Fibroblast of upper back skin (primary cell): Measurements from ENCODE around the gene SYT2.
"Not testable (repeated sequence)": the region's sequence is repeated elsewhere in the genome, so short reads cannot be mapped to it uniquely, and the experiment has no call there.

Source experiments
- DNase-seq: peaks from one replicate; pipeline ENCODE4 v3.0.0-alpha.2; 2013

Gene SYT2

DNA sequence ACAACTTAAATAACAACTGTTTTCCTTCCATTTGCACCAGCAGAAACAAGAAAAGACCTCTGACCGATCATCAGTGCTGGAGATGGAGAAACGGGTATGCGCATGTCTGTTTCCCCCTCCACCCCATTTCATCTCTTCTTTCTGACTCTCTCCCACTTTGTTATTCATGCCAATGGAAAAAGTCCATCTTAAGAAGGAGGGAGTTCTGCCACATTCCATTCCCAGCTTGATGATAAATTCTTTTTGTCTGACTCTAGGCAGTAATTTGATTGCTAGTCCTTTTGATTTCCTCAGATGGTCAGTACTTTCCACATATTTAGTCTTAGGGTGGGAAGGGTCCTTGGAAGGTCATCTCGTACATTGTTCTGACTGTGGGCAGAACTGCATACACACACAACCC lies 142.5 kb downstream of the SYT2 start:
- DNase-seq = peak; percentile 82

DNA sequence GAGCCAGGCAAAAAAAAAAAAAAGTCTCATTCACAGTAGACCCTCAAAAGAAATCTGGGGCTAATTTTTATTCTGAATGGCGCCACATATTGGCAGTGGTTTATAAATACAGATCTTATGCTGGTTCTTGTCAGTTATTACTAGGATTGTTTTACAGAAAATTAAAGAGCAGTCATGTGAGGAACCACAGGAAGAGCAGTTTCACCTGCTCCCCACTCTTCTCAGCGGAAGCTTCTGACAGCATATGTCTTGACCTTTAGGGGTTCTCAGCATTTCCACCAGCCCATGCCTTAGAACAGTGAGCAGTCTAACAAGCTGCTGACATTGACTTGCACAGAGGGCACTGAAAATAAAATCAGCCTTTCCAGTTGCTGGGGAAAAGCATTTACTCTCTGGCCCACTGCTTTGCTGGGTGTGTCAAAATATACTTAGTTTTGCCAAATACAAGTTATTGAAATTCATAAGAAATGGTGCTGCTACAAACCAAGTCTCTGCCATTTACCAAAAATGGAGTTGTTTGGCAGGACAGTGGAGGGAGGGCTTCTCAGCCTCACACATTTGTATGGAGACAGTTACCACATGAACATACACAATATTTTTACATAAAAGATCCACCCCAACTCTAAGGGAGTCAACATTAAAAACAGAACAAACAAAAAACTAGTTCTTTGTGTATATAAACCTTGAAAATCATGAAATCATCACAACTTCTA lies 144.2 kb downstream of the SYT2 start:
- DNase-seq = no peak

DNA sequence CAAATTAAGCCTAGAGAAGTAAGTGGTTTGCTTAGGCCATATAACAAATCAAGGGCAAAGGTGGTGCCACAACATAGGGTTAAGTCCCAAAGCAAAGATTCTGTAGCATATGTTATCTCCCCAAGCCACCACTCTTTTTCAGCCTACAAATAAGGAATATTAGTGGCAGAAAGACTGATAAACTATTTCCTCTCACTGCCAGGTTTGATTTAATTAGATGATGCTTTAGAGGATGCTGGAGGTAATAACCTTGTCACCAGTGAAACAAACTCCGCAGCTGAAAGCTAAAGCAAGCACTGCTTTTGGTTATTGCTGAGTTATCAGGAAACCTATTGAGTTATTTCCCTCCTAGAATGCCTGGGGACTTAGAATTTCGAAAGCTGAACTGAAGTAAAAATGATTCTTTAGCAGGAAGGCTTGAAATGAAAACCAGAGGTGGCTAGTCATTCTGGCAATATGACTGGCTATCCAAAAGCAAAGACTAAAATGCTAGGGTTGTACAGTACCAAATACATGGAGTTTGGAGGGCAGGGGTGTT lies 145.2 kb downstream of the SYT2 start:
- no peak for DNase-seq

DNA sequence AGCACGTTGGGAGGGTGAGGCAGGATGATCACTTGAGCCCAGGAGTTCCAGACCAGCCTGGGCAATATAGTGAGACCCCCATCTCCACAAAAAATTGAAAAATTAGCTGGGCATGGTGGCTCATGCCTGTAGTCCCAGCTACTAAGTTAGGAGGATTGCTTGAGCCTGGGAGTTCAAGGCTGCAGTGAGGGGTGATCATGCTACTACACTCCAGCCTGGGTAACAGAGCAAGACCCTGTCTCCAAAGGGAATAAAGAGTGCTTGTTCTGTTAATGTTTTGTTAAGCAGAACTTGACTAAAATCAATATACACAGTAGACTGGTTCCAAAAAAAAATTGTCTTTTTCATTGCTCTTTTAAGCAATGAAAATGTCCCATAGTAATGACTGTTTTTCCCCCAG lies 146.4 kb downstream of the SYT2 start:
- DNase-seq = no peak

DNA sequence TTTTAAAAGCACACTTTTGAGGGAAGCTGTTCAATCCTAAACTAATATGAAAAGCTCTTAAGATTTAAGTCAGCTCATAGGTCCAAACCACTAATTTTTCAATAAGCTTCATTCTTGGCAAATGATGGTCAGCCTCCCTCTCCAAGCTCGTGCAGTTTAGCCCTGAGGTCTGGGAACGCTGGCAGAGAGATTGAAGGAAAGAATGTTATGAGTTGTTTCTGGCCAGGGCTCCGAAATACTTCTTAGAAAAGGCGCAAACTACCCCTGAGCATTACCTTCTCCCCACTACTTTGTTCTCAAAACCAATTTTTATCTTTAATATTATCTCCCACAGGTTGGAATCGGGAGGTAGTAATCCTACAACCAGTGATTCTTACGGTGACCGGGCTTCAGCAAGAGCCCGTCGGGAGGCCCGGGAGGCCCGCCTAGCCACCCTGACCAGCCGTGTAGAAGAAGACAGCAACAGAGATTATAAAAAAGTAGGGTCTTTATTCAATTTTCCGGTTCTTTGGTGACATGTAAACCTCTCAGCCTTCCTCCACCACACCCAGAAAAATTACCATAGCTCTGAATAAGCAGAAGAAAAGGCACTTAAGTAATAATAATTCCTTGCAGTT lies 147.7 kb downstream of the SYT2 start:
- peak; percentile 69 for DNase-seq

DNA sequence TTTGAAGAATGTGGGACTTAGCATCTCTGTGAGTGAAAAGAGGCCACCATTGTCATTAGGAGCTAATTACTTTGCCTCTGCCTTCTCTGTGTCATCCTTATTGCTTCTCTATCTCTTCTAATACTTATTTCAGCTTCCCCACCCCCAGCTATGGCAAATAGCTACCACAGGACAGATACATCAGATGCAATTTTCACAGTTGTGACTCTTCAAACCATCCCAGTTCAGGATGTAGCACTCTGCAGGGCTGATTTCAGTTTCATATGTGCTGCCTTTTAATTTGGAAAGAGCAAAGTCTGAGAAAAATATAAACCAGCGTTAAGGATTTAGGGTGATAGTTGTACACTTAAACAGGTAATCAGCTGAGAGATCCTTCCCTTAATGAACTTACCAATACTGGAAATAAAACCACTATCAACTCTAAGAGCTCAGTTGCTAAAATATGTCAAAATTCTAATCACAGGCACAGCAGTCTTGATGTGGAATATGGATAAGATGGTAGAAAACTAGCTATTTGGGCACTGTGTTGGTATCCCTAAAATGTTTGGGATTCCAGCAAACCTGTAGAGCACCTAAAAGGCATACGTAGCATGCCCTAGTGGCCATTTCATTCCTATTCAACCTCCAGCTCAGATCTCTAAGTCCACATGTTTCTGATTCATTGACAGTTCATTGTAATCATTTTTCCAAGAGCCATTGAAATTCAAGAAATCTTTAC lies 148.4 kb downstream of the SYT2 start:
- DNase-seq = no peak

DNA sequence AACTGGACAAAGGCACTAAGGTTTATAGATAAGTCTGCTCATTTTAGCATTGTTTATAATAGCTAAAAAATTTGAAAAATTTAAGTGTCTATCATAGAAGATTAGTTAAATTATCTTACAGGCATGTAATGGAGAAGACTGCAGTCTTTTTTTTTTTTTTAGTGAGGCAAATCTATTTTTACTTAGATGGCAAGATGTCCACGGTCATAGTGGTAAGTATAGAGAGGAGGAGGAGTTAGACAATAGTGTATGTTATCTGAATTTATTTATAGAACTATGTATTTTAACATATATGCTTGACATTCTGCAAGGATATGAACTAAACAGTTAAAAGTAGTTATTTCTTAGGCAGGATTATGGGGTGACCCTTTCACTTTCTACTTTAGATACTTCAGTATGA lies 149.0 kb downstream of the SYT2 start:
- no peak for DNase-seq

DNA sequence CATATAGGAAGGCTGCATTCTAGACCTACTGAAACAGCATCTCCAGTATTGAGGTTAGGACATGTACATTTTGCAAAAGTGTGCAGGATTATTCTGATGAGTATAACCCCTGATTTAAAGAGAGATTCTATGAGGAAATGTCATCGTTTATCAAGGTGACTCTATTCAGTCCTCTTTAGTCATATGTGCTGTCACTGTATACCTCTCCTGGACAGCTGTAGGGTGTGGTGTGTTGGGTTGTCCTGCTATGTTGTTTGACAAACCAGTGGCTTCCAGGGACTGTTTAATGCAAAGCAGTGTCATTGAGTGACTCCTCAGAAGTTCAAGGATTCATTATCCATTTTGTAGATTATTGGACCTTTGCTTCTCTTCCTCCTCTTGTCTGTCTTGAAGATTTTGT lies 152.6 kb downstream of the SYT2 start:
- not testable (repeated sequence) for DNase-seq

DNA sequence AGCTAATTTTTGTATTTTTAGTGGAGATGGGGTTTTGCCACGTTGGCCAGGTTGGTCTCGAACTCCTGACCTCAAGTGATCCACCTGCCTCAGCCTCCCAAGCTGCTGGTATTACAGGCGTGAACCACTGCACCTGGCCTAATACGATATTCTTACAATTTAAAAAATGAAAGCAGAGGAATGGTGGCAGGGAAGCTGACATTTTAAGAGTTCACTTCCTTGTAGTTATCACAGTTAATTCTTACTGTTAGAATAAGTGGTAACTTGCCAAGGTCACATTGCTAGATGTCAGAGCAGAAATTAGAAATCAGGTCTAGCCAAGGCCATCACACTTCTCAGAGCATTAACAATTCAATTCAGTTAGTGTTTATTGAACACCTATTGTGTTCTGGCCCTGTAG lies 154.2 kb downstream of the SYT2 start:
- not testable (repeated sequence) for DNase-seq

DNA sequence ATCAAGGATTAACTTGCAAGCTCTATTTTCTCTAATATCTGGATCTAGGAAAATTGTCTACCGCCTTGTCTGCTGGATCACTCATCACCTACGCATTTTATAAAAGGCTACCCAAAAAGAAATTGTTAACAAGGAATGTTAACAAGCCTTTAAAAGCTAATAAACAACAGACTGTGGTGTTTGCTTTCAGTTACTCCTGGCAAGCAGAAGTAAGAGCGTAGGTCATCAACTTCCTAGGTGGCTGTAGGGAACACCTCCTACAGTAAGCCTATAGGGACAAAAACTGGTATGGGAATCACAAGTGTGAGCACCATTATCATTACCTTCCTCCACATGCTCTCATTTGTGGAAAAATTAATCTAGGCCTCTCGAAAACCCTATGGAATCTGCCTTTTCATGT lies 155.6 kb downstream of the SYT2 start:
- not testable (repeated sequence) for DNase-seq

DNA sequence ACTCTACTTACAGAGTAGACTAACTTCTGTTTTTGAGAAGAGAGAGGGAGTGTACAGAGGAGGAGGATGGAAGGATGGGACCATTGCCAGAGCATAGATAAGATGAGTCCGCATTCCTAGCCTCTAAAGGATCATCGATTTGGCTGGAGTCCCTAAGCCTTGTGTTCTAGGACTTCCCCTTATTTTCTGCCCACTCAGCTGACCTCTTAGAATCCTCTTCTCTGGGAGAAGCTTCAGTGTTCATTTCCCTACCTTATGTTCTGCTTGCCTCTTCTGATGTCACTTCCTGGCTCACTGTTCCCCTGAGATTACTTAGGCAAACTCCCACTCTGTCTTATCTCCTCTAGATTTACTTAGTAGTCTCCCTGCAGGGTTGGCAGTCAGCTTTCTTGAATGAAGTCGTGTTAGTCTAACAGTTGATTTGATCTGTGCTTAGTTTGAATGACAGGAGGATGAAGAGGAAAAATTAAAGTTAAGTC lies 156.7 kb downstream of the SYT2 start:
- no peak for DNase-seq

DNA sequence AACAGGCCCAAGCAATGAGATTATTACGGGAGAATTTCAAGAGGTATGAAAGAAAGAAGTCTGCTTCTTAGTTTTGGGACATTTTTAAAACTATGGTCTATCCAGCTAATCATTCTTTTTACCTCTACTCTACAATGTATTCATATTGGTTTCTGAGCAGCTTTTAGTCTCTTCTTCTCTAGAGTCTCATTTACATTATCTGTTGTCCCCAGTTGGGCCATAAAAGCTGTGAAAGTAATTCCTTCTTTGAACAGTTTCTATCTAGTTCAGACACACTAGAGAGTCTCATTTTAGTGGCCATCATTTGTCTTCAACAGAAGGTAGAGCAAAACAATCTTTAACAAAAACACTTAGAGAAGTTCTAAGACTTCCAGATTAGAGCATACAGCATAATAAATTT lies 157.2 kb downstream of the SYT2 start:
- not testable (repeated sequence) for DNase-seq

DNA sequence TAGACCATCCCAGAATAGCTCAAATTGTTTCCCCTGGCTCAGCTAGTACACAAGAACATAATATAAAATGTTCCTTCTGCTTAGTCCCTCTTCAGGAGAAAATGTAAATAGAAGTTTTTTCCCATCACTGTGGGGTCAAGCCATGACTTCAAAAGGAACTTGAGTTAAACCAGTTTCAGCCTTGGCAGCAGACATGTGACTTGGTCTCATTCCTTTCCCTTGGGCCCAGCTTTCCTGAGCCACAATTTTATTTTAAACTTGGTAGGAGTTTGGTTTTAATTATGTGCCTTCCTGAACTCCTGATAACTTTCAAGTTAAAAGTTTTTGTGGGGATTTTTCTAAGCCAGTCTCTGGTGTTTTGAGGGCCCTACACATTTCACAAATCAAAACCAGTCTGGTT lies 157.6 kb downstream of the SYT2 start:
- DNase-seq = not testable (repeated sequence)

DNA sequence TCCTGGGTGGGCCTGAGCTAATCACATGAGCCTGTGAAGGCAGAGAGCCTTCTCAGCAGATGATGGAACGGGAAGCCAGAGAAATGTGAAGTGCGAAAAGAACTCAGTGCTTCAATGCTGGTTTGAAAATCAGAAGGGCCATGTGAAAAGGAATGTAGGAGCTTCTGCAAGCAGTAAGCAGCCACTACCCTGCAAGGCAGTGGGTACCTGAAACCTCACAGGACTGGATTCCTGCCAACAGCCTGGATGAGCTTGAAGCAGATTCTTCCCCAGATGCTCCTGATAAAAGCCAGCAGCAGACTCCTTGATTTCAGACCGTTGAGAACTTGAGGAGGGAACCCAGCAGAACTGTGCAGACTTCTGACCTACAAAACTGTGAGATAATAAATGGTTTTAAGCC lies 158.6 kb downstream of the SYT2 start:
- DNase-seq = peak; percentile 62

DNA sequence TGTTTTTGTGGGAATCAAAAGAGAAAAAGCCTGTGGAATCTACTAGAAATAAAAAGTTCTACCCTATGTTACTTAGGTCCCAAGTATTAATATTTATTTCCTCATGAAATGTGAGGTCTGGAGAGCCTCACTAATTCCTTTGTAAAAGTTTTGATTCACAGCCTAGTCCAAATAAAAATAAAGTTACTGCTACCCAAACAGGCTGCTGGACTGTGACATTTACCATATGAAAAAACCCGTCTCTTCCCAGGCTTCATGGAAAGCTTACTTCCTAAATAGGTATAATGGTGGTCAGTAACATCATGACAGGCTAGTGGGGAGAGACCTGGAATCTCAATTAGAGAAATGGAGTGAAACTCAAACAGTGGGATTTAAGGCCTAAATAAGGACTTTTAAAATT lies 160.2 kb downstream of the SYT2 start:
- DNase-seq = not testable (repeated sequence)

DNA sequence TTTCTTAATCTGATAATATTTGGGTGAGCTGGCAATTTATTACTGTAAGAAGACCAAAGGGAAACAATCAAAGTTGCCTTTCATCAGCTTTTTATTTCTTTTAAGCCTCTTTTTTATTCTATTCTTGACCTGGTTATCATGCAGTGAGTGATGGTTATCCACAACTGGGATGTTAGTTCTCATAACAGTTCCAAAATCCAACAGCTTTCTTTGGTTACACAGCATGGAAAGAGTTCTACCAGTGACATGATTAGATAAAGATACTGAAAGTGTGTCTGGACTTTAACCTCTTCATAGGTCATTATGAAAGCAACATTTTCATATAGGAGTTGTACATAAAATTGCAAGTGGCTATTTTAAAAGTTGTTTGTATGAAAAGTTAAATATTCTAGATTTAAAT lies 163.0 kb downstream of the SYT2 start:
- no peak for DNase-seq

DNA sequence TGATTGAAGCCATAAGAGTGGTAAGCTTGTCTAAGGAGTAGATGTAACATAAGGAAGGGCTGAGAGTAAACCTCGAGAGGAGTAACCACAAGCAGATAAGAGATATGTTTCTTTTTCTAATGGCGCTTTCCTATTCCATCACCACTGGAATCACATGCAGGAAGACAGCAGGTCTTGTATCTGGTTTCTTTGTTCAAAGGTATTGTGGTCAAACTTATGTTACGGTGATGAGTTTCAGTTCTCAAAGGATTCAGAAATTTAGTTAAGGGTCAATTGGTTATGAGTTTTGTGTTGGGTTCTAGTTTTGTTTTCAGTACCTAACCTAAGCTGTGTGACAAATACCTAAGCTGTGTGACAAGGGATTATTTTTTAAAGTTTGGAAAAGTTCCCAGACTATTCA lies 163.5 kb downstream of the SYT2 start:
- DNase-seq = not testable (repeated sequence)

DNA sequence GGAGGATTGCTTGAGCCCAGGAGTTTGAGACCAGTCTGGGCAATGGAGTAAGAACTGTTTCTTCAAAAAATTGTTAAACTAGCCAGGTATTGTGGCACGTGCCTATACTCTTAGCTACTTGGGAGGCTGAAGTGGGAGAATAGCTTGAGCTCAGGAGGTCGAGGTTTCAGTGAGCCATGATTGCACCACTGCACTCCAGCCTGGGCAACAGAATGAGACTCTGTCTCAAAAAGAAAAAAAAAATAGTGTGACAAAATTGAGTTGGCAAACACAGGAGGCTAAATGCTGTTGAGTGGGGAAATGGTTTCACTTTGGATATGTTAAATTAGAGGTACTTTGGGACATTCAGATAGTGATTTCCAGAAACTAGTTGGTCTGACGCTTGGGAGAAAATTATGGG lies 163.9 kb downstream of the SYT2 start:
- not testable (repeated sequence) for DNase-seq

DNA sequence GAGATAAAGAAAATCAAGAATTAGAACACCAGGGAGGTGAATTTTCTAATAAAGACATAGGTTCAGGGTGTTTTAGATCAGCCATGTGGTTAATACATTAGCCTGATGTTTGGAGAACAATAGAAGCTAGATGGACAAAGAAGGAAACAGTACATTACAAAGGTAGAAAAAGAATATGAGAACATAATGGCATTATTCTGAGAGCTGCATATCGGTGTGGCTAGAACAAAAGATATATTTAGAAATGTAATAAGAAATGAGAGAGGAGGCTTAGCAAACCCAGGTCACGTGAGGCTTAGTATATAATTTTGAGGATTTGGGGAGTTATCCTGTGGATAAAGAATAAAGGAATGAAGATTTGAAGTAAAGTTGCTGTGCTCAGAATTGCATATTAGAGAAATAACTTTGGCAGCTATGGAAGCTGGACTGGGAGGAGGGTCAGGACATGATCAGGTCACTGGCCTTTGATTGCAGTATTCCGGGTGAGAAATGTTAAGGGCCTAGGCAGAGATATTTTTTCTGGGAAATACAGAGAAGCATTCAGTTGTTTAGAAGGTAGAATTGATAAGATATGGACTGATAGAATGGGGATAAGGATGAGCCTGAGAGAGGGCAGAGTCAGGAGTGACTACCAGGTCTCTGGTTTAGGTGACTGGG lies 164.5 kb downstream of the SYT2 start:
- not testable (repeated sequence) for DNase-seq

DNA sequence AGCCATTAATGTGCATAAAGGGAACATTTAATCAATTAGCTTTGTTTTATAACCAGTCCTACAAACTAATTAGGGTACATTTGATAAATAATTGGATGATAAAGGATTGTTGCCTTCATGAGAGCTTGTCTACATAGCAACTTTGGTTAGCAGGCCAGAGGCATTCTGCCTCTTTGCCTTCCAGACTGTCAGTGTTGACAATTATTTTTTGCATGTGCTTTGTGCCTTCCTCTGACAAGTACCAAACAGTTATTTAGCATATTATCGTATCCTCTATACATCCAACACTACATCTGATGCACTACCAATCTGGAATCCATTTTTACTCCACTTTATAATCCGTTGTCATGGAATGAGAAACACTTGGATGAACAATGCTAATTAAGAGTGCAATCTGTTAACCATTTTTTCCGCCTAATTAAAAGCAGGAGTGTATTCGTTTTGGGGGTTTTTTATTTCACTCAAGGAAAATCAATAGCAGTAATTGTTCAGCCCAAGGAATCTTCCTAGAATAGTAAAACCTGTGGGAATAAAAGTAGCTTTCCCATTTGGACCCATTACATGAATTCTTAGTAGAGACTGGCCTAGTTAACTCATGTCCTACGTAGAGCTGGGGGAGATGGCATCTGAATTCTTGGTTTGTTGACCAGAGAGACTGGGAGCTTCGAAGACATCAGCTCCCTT lies 165.3 kb downstream of the SYT2 start:
- not testable (repeated sequence) for DNase-seq

DNA sequence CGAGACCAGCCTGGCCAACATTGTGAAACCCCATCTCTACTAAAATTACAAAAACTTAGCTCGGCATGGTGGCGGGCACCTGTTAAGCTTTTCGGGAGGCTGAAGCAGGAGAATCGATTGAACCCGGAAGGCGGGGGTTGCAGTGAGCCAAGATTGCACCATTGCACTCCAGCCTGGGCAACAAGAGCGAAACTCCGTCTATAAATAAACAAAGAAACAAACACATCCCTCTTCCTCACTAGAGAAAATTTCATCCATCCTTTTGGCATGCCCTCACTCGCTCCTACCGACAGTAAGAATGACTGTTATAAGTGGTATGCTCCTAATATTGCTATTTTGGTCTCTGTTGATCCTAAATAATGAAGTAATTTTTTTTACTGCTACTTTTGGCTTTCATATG lies 166.7 kb downstream of the SYT2 start:
- not testable (repeated sequence) for DNase-seq

DNA sequence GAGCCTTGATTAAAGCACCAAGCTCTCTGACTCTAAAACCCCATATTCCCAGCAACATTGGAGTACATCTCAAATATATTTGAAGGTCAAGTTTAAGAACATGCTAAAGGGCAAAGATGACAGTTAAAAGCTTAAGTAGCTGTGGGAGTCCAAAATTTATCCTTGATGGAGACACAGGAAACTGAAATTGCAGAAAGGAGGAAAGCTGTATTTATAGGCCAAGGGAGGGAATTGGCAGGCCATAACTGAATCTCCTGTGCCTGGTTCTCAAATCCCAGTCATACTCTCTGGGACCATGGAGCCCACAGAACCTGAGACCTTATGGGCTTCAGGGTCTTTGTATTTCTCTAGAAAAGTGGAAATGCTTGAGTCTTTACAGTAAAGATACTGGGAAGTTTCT lies 167.8 kb downstream of the SYT2 start:
- not testable (repeated sequence) for DNase-seq

DNA sequence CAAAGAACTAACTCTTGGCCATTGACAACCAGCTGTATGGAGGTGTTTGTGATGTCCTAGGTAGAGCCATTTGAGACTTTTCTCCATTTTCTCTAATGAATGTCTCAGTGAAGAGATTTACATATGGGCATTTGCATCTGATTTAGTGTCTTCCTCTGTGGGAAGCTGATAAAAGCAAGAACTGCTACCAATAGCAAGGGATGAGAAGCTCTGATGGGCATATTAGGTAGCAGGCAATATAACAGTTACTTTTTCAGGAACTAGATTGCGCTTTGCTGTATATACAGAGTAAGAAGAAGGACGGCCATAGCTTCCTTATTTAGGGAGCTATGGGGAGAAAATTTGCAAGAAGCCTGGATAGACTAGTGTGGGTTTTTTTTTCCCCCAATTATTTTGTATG lies 169.4 kb downstream of the SYT2 start:
- DNase-seq = not testable (repeated sequence)
